Activated CD4-positive, alpha-beta T cell treated with anti-CD3 and anti-CD28 coated beads, Interleukin-2, amount 50 U/mL, for 1 hour (primary cell): ENCODE measurements around the gene WFDC10A.
"Not testable (repeated sequence)": the region's sequence is repeated elsewhere in the genome, so short reads cannot be mapped to it uniquely, and the experiment has no call there.

Source experiments
- DNase-seq: peaks from one replicate; pipeline ENCODE4 v3.0.0-alpha.2; 2020

Gene WFDC10A

GRCh38 chr20:45649312-45649863 lies 19.8 kb downstream of the WFDC10A start:
- no peak for DNase-seq

- not testable (repeated sequence) for DNase-seq
These were observed 22.2 kb downstream of the WFDC10A start for GRCh38 chr20:45651726-45652125.

- DNase-seq, result not testable (repeated sequence)
These were observed 27.5 kb downstream of the WFDC10A start for GRCh38 chr20:45657038-45657437.

GRCh38 chr20:45670139-45670538 lies 40.6 kb downstream of the WFDC10A start, which contains the start of gene WFDC11:
TSS of gene WFDC11 (minus strand) at chr20:45670239. CDS start at chr20:45650600, 19,639 bp downstream.
- no peak for DNase-seq

- no peak for DNase-seq
These were observed 43.2 kb downstream of the WFDC10A start for GRCh38 chr20:45672765-45673164.

GRCh38 chr20:45679650-45680049 lies 50.1 kb downstream of the WFDC10A start:
- no peak for DNase-seq
